ENCODE data around the gene PRPF38B.

Gene PRPF38B

DNA sequence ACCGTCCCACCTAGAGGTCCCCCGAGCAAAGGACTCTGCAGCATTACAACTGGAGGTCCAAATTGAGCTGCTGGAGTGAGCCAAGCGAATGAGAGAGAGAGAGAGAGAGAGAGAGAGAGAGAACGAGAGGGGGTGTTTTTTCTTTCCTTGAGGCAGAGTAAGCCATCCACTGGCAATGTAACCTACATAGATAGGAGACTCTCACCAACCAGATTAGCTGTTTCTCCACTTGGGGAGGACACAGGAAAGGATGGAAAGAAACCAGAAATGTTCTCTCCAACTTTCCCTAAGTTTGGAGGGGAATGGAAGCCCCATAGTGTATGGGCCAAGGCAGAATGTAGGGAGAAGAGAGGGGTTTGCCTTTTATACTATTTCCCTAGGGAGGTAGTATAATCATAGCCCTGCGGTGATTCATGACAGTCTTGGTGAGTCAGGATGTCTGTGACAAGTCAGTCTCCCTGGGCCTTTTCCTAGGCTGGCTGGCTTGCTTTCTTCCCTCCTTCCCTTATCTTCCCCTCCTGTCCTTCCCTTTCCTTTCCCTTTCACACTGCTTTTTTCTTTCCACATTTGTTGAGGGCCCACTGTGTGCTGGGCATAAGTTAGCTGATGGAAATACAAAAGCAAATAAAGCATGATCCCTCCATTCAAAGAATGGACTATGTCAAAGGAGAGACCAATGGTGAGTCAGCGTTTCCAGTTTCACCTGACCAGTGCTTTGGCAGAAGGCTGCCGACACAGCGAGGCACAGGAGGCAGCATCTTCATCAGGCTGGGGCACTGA lies 27.7 kb downstream of the PRPF38B start:
- DNase-seq, result no peak

DNA sequence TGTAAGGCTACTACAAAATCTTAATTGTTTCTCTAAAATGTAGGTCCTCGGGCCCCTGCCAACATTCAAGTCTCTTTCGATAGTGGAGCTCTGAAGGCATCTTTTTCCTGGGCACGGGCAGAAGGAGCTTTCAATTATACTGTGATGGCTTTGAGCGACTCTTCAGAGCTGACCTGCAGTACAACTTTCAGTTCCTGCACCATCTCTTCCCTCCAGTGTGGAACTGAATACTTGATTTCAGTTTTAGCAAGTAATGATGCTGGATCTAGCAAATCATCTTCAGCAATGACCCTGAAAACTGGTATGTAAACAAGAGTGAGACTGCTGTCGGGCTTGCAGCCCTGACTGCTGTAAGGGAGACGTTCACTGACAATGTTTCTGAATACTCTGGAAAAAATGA lies 30.2 kb downstream of the PRPF38B start:
- DNase-seq, result no peak

DNA sequence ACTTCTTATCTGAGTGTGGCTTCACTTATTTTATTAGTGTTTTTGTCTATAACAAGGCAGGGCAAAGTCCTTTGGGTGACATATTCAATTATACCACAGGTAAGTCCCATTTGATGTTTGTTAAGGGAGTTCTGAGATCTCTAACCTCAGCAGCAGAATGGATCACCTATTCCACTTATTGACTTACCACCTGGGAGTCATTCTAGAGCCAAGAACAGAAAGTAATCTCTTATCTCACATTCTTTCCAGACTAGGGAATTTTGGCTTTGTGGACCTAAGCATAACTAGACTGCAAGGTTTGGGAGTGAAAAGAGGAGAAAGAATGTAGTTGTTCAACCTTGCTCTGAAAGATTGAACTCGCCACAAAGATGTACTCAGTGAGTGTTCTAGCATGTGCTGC lies 33.8 kb downstream of the PRPF38B start:
- DNase-seq, result no peak

DNA sequence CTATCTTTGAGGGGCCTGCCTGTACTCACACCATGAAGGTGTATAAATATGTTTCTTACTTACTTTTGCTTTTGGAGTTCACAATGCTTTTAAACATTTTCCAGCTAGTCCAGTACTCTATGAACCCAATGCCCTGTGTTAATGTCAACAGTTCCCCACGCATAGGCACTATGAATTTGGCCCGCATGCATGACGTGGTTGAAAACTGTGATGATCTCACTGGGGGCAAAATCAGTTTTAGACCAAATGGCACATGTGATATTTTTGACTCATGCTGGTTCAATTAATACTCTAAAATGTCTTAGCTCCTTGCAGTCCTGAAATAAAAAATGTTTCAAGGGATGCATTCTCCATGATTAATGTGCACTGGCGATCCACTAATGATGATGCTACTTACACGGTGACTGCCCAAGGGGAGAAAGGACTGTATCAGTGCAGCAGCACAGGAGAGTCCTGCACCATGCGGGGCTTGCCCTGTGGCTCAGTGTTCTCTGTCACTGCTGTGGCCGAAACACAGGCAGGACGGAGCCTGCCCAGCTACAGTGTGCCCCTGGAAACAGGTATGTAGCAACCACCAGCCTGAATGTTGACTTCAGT lies 36.3 kb downstream of the PRPF38B start:
- DNase-seq, result no peak

DNA sequence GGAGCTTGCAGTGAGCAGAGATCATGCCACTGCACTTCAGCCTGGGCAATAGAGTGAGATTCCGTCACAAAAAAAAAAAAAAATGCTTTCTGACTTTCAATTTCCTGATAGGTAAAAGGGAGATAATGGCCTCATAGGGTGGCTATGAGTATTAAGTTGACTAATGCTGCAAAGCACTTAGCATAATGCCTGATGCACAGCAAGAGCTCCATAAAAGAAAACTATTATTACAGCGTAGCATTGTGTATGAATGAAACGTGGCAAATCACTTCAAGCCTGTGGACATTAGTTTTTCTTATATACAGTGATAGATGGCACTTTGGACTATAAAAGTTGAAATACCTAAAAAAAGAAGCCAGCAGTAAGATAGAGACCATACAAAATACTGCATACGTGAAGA lies 37.4 kb downstream of the PRPF38B start:
- no peak for DNase-seq

DNA sequence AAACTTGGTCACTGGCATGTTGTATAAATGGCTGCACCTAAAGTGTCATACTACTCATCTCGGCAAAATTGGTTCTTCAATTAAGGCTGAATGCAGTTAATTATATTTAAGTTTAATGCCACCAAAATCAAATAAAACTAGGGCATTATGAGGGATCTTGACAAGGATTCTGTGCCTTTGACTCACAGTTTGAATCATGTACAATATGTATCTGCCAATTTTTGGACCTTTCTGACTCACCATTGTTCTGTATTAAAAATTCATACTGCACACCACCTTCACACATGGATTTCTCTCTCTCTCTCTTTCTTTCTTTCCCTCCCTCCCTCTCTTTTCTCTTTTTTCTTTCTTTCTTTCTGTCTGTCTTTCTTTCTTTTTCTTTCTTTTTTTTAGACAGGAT lies 40.3 kb downstream of the PRPF38B start:
- no peak for DNase-seq

DNA sequence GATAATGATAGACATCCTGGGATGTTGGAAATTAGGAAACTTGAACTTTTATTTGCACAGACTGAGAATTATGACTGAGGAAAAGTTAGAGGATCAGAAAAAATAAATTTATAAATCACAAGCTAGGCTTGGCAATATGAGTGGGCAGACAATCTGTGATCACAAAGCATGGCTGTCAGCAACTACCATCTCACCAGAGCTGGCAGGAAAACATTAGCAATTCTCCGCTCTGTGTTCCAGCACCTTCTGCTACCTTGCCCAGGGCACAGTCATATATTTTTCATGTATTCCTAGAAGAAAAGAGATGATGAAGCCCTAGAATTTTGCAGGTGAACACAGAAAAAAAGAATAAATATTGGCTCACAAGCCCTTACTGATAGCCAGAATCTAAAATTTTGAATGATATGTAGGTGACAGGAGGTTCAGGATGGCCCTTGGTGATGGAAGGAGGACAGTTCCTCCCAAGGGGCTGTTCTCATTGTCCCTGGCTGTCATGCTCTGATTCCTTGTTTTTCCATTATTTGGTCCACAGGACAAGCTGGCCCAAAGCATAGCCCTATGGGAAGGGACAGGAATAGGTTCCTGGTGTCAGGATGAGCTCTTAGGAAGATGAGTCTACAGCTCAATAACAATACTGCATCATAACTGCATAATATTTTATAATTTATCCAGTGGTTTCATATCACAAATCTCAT lies 42.2 kb downstream of the PRPF38B start:
- no peak for DNase-seq

DNA sequence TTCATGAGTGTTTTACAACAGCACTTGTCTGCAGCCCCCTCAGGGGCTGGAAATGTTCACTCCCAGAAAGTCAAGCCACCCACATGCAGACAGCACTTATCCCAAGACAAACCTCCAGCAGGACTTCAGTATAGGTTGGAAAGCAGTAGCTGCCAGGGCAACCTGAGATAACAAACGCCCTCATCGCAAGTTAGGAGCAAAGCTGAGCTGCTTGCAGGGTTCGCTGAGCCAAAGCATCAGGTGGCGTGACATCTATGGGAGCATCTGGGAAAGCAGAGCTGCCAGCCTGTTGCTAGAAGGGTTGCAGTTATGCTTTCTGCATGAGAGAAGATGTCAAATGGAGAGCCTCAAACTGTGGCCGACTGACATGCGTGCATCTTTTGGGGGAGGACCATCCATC lies 50.1 kb downstream of the PRPF38B start:
- DNase-seq, result no peak

DNA sequence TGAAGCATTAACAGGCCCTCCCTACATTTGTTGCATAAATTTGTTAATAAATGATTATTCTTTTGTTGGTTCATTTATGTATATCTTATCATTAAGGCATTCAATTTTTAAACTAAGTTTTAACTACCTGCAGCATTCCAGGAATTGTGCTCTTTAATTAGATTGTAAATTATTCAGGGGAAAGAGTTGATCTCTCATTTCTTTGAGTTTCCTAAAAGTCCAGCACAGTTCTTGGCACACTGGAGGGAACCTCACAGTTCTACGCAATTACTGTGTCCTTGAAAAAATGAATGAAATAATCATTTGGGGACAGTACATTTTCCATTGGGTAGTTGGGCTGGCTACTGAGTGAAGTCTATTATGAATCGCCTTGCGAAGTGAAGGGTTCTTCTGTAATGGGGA lies 53.9 kb downstream of the PRPF38B start:
- DNase-seq, result no peak

DNA sequence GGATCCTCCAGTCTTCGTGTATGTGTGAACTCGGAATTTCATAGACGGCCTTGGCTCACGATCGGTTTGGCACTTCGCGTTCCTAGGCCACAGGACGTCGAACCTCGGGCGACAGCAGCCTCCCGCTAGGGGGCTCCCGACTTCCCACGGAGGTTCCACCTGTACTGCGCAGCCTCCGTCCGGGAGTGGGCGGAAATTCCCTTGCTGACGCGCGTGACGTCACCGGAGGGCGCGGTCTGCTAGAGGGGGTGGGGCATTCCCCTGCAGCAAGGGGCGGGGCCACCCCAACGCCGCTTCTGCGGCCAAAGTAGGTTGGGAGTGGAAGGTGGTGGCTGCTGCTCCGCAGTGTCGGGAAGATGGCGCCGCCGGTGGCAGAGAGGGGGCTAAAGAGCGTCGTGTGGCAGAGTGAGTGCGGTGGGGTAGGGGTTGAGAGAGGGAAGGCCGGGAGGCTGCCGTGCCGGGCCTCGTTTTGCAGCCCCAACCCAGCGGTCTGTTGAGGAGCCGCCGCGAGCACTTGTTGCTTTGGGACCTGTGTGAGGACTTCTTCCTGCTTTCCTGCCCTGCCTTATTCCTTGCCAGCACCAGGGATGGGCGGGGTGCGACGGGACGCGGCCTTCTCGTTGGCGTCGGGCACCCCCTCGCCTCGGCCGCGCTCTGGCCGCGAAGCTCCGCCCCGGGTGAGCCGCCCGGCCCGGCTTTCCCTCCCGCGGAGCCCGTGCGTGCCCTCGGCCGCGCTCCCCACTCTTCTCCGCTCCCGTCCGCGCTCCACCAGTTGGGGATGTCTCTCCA lies 54.5 kb downstream of the PRPF38B start, which contains the start of gene STXBP3:
Gene STXBP3 (plus strand): TSS at position 293 of the 789 bp plus-strand sequence. CDS start 64 bp downstream, at position 357.
- peak; percentile 100 for DNase-seq

DNA sequence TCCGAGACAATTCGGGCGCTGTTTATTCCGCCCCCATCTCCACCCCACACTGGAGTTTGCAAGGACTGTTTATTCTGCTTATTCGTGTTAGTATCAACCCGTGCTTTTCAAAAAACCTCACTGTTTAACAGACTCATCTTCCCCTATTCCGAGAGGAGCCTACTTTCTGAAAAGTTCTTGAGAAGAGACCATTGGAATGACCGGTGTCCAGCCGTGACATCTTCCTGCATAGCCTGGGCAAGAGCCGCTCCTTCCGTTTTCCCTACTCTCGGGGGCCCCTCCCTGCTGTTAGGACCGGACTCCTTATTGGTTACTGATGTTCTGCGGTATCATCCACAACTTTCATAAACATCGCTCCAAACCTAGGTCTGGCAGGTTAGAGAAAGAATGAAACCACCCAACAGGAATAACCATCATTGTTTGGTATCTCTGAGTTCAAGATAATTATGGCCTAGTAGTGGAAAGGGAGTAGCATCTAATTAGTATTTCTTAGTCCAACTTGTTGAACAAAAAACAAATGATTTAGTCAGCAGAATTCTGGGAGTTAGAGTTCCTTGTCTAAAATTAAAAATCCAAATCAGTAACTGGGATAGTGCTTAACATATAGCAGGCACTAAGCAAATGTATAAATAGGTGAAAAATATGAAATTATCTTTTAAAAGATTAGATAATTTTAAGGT lies 55.2 kb downstream of the PRPF38B start:
- DNase-seq, result peak; percentile 46 to 64

DNA sequence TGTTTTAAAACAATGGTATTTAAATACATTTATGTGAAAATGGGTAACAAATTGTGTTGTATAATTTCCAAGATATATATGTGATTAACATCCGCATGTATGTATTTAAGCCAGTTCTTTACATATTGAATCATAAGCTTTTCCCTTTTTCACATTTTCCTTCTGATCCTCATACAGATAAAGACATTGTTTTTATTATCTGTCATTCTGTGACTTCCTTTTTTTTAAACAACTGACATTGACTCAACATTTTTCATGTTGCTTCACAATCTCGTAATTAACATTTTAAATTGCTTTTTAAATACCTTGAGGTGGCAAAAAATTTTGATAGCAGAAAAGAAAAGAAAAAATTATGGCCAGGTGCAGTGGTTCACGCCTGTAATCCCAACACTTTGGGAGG lies 55.8 kb downstream of the PRPF38B start:
- DNase-seq, result no peak

DNA sequence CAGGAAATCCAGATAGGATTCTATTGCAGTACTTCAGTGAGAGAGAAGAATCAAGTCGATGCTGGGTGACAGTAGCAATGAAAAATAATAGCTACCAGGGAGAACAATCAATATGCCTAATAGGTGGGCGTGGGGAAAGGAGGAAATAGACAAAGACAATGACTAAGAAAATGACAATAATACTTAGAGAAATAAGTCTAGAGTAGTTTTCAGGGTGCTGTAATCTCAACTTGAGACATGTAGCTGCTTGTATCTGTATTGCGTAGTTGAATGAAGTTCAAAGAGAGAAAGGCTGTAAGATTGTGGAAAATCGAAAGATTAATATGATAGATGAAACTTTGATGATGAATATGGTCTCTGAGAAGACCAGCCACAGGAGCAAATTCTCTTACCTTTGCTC lies 57.0 kb downstream of the PRPF38B start:
- no peak for DNase-seq

DNA sequence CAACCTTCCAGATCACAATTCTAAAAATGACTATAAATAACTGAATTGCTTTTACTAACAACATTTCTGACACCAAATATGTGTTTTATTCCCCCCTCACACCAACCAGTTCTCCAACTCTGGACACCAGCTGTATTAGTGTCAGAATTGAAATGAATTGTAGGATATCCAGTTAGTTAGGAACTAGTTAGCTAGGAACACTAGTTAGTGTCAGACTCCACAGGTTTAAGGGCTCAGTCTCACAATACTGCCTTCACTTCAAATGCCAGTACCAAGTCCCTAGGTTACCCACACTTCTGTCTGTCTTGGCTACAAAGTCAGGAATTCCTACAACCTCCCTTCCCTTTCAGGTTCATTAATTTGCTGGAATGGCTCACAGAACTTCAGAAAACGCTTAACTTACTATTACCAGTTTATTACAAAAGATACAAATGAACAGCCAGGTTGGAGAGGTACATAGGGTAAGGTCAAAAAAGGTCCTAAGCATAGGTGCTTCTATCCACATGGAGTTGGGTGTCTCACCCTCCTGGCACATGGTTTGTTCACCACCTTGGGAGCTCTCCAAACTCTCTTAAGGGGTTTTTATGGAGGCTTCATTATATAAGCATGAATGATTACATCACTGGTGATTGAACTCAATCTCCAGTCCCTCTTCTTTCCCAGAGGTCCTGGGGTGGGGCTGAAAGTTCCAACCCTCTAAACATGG lies 58.5 kb downstream of the PRPF38B start:
- DNase-seq, result no peak
